IPS-NIHi7 (cell line): Measurements from ENCODE around the gene GLB1L2.
"Not testable (repeated sequence)": the region's sequence is repeated elsewhere in the genome, so short reads cannot be mapped to it uniquely, and the experiment has no call there.

Source experiments
- DNase-seq: peaks from one replicate; pipeline ENCODE4 v3.0.0; 2012; ENCODE audit warnings: mixed read lengths; ENCODE audit errors: extremely low spot score

GLB1L2 gene, protein sequence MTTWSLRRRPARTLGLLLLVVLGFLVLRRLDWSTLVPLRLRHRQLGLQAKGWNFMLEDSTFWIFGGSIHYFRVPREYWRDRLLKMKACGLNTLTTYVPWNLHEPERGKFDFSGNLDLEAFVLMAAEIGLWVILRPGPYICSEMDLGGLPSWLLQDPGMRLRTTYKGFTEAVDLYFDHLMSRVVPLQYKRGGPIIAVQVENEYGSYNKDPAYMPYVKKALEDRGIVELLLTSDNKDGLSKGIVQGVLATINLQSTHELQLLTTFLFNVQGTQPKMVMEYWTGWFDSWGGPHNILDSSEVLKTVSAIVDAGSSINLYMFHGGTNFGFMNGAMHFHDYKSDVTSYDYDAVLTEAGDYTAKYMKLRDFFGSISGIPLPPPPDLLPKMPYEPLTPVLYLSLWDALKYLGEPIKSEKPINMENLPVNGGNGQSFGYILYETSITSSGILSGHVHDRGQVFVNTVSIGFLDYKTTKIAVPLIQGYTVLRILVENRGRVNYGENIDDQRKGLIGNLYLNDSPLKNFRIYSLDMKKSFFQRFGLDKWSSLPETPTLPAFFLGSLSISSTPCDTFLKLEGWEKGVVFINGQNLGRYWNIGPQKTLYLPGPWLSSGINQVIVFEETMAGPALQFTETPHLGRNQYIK

DNA sequence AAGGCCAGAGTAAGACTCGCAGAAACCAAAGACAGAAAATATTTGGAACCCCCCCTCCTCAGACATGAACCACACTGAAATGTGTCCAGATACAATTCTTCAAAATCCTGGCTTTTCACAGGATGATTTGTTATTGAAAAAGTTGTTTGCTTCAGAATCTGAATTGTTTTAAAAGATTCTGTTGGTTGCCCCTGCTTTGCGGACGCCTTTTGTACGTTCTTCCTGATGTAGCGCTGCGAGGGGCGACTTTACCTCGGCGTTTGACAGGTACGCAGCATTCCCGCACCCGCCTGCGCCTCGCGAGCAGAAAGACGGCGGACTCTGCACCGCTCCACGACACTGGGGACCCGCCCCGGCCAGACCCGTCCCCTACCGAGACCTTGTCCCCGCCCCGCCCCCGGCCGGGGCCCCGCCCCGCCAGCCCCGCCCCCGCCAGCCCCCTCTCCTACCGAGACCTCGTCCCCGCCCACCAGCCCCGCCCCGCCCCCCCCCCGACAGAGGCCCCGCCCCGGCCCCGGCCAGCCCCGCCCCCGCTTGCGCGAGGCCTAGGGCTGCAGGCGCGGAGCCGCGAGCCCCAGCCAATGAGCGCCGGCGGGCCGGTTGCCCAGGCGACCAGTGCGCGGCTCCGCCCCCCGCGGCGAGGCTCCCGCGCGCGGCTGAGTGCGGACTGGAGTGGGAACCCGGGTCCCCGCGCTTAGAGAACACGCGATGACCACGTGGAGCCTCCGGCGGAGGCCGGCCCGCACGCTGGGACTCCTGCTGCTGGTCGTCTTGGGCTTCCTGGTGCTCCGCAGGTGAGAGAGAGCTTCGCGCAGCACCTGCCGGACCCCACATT lies at the start of gene GLB1L2:
TSS of gene GLB1L2 (plus strand) at position 635 of the 835 bp plus-strand sequence. CDS start at position 709, 74 bp downstream.
- peak; percentile 98 for DNase-seq

DNA sequence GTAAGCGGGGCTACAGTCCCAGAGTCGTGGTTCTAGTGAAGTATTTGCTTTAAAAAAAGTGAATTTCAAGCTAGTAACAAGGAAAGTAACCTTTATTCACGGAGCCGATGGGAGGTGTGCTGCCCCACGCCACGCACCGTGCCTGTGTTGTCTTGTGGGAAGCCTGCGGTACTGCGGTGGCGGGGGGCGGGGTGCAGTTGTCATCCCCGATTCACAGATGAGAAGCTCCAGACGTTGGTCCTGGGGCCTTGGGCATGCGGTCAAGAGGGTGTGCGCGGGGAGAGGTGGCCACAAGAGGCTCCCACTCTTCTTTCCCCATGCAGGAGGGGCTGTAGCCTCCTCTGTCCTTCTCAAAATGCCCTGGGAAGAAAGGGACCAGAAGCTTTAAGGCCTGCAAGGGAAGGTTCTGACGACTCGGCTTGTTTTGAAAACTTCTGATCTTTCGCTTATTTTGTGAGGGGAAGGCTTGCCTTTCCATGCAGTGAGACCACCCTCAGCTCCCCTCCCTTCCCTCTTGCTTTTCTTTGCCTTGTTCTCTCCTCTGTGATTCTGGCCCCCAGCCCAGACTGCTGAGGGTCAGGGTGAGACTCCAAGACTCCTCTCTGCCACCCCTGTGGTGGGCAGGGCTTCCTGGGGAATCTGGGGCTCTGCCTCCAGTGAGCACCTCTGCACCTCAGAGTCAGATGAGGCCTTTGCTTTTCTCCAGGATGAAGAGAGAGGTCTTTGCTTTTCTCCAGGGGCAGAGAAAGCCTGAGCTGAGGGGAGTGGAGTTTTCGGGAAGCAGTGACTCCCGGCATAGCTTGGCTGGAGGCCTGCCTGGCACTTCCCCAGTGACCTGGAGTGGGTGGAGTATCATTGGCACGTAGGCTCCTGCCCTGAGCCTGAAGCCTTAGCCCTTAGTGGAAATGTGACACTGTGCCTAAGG lies 49.4 kb upstream of the GLB1L2 start:
- no peak for DNase-seq

DNA sequence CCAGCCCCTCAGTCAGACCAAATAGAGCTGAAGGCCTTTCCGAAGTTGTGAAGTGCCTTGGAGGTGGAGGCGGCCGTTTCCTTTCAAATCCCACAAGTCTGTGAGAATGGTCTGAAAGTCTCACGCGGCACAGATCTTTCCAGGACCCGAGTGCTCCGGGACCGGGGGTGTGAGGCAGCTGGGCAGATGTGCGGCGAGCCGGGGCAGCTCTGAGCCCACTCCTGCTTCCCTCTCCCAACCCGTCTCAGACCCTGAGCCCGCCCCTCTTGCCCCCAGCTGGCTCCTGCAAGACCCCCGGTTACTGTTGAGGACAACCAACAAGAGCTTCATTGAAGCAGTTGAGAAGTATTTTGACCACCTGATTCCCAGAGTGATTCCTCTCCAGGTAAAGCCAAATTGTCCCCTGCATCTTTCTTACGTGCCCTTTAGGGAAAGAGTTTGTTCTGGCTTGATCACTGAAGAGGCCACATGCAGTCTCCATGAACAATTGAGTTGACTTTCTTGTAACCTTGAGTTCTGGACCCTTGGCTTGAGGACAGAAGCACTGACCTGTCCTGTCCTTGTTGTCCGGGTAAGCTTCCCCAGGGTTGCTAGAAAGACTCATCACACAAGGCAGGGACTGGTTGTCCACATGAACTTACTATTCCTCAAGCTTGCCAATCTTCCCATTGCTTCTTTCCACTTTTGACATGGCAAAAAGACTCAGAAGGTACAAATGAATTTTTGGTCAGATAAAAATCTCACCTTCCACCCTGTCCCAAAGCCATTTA lies 48.1 kb upstream of the GLB1L2 start:
- DNase-seq = no peak

DNA sequence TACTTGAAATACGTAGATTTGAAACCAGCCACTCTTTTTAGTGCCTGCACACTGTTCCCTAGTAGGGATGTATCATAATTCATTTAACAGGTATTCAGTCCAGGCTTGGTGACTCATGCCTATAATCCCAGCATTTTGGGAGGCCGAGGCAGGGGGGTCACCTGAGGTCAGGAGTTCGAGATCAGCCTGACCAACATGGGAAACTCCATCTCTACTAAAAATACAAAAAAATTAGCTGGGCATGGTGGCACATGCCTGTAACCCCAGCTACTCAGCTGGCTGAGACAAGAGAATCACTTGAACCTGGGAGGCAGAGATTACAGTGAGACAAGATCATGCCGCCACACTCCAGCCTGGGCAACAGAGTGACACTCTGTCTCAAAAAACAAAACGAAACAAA lies 47.4 kb upstream of the GLB1L2 start:
- DNase-seq = not testable (repeated sequence)

DNA sequence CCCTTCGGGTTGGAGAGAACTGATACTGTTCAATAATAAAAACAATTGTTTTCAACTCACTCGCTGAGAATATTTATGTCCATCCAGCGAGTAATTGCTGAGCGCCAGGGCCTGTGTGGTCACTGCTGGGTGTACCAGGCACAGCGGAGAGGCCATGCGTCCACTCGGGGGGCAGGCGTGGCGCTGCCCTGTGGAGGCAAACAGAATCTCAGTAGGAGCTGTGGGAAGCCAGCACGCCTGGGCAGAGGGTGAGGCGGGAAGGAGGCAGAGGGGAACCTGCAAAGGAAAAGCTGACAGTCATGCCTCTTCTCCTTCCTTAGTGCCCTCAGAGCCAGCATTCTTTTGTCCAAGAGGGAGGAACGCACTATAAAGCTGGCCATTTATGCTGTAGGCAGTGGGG lies 44.2 kb upstream of the GLB1L2 start:
- DNase-seq = no peak

DNA sequence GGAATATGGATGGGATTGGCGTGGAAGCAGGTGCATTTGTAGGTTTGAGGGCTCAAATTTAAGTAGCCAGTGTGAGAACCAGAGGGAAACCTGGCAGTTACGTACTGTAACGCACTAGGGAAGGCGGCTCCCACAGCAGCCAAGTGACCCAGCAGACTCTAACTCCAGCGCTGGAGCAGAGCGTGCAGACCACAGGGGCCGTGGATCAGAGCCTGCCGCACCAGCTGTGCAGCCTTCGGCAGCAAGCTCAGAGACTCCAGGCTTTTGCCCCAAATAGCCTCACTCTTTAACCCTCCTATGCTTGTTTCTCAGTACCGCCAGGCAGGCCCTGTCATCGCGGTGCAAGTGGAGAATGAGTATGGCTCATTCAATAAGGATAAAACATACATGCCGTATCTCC lies 43.3 kb upstream of the GLB1L2 start:
- no peak for DNase-seq

DNA sequence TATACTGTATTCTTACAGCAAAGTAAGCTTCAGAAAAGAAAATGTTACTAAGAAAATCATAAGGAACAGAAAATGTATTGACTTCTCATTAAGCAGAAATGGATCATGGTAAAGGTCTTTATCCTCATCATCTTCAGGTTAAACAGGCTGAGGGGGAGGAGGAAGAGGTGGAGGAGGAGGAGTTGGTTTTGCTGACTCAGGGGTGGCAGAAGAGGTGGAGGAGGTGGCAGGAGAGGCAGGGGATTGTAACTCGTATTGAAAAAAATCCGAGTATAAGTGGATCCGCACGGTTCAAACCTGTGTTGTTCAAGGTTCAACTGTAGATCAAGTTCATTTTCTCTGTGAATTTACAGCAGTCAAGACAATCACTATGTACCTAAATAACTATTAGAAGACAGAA lies 42.6 kb upstream of the GLB1L2 start:
- no peak for DNase-seq

DNA sequence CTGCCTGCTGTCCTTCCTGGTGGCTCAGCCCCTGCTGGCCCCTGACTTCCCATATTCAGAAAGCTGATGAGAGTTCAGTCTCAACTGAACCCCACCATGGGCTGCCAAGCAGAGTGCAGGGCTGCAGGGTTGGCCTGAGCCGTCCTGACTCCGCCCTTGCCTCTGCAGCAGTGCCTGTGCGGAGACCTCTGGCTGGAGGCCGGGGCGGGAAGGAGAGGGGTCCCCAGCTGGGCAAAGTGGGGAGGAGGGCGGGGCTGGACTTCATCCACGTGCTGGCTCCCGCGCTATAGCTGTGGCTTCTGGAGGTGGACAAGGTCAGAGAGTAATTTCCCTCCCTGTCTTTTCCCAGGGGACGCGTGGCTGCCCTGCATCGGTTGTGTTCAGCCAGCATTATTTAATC lies 42.0 kb upstream of the GLB1L2 start:
- DNase-seq = no peak

DNA sequence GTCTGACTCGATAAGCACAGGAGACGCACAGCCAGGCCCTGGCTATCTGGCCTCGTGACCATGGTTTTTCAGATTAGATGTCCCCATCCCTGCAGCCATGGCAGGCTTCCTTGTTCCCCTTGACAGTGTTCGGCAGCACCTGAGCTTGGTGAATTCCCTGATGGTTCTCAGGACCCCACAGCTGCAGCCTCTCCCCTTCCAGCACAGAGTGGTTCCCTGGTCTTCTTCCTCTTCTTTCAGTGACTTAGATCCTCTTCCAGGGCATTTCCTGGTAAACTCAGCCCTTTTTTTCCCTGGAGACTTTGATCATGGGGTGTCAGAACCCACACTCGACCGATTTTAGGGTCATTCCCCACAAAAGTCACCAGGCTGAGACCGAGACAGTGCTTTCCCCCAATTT lies 41.1 kb upstream of the GLB1L2 start:
- DNase-seq = no peak

DNA sequence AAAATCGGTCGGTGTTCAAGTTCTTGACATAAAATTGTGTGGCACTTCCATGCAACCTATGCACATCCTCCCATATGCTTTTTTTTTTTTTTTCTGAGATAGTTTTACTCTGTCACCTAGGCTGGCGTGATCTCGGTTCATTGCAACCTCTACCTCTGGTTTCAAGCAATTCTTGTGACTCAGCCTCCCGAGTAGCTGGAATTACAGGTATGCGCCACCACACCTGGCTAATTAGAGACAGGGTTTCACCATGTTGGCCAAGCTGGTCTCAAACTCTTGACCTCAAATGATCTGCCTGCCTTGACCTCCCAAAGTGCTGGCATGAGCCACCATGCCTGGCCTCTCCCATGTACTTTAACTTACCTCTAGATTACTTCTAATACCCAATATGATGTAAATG lies 40.6 kb upstream of the GLB1L2 start:
- no peak for DNase-seq

DNA sequence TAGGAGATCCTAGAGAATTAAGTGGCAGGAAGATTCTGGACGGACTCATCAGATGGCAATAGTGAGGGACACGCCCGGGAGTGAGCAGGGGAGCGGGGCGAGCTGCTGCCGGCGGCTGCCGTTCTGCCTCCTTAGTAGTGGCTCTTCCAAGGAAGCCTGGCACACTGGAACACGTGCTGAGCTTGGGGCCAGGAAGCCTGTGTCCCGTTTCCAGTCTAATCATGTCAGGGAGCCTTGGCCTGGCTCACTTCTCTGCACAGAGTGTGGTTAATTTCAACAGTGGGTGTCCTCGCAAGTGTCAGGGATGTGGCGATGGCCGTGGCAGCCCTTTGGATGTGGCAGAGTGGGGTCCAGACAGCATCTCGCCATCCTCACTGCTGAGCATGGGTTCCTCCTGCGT lies 39.1 kb upstream of the GLB1L2 start:
- no peak for DNase-seq

DNA sequence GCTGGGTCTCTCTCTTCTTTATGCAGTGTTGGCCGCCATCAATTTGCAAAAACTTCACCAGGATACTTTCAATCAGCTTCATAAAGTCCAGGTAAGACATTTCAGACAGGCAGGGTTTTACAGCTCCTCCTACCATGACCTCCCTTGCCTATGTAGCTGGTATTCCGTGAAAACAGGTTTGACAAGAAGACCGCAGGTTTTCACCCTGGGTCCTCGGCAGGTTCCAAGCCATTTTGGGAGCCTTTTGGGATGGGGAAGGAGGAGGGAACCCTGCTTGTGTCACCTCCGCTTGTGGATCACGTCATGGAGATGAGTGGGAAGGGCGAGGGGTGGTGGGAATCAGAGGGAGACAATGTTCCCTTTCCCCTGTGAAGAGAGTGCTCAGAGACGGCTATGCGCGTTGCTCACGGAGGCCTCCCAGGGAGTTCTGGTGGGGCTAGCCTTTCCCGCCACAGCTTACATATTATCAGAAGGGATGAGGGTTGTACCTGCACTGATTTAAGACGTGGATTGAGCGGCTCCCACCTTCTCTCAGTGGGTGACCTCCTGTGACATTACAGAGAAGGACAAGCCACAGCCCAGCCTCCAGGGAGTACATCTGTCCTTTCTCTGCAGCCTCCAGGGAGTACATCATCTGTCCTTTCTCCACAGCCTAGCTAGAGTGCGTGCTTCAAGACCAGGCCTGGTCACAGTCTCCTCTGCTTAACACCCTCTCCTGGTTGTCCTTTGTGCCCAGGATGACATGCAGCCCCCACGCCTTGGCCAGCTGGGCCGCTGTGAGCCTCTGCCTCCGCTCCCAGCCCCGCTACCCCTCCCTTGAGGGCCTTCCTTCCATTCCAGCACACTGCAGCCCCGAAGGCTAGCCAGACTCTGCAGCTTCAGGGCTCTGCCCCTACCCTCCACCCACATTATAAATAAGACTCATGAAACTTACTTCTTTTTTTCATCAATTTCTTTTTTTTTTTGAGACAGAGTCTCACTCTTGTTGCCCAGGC lies 38.4 kb upstream of the GLB1L2 start:
- DNase-seq = no peak

DNA sequence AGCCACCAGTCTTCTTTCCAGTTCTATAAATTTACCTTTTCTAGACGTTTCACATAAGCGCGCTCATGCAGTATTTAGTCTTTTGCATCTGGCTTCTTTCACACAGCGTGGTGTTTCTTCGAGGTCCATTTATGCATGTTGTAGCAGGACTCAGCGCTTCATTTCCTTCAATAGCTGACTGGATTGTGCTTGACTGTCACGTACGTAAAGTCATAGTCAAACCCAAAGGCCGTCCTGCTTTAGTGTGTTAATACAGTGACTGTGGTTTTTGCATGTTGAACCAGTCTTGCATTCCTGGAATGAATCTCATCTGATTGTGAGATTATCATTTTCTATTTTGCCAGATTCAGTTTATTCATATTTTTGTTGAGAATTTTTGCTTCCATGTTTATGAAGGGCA lies 37.1 kb upstream of the GLB1L2 start:
- no peak for DNase-seq

DNA sequence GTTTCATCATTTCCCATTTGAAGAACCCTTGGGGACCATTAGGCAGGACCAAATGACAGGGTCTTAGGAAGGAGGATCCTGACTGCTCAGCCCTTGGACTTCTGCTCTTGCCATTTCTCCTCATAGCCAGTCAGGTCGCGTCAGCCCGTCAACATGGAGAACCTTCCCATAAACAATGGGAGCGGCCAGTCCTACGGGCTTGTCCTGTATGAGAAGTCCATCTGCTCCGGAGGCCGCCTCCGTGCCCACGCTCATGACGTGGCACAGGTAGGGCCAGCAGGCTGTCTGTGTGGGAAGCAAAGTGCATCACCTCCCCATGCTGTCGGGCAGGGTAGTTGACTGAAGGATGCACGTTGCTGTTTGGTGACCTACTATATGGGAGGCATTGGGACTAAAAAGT lies 19.6 kb upstream of the GLB1L2 start:
- DNase-seq = no peak

DNA sequence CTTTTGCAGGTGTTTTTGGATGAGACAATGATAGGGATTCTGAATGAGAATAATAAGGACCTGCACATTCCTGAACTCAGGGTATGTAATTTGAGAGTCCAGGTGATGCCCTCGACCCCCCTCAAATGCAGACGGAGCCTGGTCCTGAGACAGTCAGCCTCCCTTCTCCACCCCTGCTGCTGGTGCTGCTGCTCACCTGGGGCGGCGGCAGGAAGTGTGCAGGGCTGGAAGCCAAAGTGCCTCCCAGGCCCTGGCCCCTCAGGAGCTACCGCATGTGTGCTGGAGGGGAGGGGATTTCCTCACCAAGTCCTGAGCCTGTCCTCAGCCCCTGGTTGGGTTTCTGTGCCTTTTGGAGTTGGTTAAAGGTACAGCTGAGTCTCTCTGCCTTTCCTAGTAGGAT lies 19.0 kb upstream of the GLB1L2 start:
- no peak for DNase-seq

DNA sequence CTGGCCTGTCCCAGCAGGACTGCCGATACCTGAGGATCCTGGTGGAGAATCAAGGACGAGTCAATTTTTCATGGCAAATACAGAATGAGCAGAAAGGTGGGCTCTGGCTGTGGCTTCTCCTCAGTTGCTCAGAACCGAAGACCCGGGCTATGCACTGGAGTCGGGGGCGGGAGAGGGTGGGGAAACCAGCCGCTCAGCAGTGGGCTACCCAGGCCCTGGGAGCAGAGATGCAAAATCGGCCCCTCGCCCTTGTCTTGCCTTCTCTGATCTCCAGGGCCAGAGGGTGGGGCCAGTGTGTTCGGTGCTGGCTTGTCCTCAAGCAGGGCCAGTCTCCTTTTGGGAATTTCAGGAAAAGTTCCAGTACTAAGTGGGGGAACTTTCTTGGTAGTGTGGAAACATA lies 18.4 kb upstream of the GLB1L2 start:
- no peak for DNase-seq

DNA sequence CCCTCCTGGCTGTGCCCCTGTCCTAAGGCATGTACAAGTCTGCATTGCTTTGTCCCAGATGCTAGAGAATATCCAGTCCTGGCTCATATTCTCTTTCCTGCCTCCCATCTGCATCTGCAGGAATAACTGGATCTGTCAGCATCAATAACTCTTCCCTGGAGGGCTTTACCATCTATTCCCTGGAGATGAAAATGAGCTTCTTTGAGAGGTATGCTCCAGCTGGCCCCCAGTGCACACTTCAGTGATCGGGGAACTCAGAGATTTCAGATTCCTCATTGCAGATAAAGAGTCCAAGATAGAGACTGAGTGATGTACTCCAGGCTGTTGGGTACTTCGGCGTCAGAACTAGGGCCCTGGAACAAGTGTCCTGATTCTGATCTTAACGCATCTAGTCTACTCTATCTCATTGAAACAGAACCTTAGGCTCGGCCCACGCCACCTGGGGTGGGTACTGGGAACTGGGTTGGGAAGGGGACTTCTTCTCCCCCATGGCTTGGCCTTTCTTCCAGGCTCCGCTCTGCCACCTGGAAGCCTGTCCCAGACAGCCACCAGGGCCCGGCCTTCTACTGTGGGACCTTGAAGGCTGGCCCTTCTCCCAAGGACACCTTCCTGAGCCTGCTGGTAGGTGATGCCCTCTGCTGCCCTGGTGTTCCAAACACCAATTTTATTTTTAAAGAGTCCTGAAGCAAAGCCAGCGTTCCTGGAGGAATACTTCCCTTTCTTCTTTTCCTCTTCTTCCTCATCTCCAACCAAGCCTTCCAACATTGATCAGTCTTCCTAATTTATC lies 17.8 kb upstream of the GLB1L2 start:
- DNase-seq = no peak

DNA sequence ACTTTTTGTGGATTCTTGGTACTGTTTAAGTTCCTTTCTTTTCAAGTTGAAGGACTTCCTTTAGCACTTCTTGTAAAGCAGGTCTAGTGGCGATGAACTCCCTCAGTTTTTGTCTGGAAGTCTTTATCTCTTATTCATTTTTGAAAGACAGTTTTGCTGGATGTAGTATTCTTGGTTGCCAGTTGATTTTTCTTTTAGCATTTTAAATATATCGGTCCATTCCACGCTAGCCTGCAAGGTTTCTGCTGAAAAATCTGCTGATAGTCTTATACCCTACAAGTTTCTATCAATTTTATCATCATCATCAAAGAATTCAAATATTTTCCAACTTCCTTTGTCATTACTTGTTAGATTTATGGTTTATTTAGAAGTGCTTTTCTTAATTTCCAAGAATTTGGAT lies 14.7 kb upstream of the GLB1L2 start:
- no peak for DNase-seq

DNA sequence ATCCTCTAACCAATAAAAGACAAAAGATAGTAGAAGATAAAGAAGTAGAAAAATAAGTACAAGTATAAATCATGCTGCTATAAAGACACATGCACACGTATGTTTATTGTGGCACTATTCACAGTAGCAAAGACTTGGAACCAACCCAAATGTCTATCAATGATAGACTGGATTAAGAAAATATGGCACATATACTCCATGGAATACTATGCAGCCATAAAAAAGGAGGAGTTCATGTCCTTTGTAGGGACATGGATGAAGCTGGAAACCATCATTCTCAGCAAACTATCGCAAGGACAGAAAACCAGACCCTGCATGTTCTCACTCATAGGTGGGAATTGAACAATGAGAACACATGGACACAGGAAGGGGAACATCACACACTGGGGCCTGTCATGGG lies 10.4 kb upstream of the GLB1L2 start:
- not testable (repeated sequence) for DNase-seq
